ENCODE data around the gene GPX3.

Gene GPX3

GRCh38 chr5:151014680-151015343 lies 5.6 kb upstream of the GPX3 start:
- no peak for DNase-seq

GRCh38 chr5:151015974-151016587 lies 4.3 kb upstream of the GPX3 start:
- DNase-seq = no peak

- peak in 4 of 14 donors; percentile 5 to 40 (median 23) for DNase-seq
These were observed 3.7 kb upstream of the GPX3 start for GRCh38 chr5:151016700-151017099.

- DNase-seq = no peak
These were observed 2.5 kb upstream of the GPX3 start for GRCh38 chr5:151017897-151018296.

GRCh38 chr5:151018846-151019245 lies 1.5 kb upstream of the GPX3 start:
- no peak for DNase-seq

DNA sequence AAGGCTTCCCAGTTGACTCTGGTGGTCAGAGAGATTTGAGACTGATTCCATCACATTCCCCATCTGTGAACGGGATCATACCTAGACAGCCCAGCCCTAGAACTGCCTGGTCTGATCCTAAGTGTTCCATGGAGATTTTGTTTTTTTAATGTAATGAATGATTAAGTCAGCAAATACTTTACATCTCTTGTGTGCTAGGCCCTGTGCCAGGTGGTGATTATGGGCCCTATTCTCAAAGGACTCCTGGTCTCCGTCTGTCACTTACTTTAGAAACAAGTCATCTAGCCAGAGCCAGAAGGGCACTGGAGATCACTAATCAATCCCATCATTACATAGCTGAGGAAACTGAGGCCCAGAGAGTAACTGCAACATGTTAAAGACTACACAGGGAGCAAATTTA lies 1.1 kb upstream of the GPX3 start:
- DNase-seq = no peak

- DNase-seq = no peak
These were observed 1.4 kb downstream of the GPX3 start for GRCh38 chr5:151021746-151022145.

DNA sequence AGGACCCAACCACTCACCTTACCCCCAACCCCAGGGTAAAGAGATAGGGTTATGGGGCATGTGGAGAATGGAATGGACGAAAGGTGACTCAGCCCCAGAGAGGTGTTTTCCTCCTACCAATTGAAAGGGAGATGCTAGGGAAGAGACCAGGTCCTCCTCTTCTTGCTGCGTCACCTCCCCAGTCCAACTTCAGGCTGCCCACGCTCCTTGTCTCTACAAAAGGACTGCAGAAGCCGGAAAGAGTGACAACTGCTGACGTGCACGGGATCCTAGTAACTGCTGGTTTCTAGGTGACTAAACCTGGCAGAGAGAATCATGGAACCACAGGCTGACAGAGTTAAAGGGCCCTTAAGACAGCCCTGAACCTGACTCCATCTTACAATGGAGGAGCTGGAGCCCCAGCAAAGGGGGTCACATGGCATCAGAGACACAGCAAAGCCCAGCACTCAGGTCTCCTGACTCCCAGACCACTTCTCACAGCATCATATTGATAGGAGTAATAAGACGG lies 2.2 kb downstream of the GPX3 start:
- no peak for DNase-seq

DNA sequence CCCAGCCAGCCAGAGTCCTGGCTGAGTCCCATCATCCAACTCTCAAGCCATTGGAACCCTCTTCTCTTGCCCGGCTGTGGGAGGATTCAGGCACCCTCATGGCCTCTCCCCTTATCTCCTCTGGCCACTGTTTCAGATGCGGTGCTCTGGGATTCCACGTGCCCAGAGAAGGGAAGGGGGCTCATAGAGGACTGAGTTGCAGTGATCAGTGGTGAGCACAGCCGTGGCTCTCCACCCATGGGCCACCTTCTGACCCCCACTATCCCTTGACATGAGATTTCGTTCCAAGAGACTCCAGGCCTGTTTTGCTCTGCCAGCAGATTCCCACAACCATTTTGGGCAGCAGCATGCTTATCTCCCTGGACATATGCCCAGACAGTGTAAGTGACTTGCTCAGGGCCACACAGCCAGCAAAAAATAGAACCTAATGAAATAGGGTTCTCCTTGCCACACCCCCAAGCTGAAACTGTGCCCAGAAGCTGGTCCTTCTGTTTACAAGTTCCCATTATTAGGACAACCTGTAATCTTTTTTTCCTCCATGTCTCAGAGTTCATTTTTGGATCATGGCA lies 2.7 kb downstream of the GPX3 start:
- no peak for DNase-seq

DNA sequence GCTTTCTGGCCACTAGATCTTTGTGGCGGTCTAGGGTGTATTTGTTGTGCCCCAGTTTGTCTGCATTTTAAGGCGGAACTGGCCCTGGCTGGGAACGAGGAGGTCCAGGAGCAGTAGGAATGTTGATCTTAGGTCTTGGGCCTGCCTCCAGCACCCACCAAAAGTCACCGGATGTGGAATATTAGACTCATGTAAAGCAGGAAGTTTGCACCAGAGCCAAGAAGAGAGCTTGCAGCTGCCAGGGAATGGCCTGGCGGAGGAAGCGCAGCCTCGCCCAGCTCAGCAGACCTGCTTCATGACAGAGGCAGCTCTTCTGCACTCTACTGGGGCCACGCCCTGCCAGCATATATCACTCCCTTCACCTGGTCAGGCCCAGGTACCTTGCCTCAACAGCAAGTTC lies 3.3 kb downstream of the GPX3 start:
- DNase-seq = no peak

DNA sequence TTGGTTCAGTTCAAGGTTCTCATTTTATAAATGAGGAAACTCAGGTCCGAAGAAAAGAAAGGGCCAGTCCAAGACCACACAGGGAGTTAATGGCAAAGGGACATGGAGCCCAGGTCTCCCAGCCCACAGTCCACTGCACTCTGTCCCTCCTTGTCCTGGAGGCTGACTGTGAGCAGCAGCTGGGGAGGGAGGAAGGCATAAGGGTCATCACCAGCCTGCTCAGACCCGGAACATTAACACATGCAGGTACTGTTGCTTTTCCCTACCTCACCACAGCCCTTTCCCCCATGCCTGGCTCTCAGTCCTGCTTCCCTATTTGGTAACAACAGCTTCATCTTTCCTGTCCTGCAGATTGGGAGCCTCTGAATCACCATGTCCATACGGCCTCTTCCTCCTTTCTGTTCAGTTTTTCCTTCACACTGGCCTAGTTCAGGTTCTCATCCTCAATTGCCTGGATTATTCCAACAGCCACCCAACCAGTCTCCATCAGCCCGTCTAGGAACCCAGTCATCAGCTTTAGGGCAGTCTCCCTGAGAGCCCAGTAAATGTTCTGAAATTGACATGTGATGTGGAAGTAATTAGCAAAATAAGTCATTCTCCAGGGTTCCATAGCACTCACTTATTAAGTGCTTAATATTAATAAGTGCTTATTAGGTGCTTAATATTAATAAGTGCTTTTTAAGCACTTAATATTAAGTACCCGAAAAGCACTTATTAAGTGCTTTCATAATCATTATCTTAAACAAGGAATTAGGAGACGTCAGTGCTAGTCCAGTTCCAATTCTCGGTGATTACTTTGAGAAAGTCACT lies 4.3 kb downstream of the GPX3 start:
- DNase-seq = no peak

DNA sequence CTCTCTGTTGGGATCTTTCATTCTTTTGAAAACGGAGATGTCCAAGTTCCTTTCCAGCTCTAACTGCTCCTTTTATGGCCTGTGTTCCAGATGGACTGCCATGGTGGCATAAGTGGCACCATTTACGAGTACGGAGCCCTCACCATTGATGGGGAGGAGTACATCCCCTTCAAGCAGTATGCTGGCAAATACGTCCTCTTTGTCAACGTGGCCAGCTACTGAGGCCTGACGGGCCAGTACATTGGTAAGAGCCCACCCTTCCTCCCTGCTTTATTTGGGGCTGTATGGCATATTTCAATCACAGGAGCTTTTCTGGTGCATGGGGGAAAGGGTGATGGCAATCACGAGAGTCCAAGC lies 4.8 kb downstream of the GPX3 start:
- no peak for DNase-seq

- DNase-seq = no peak
These were observed 5.7 kb downstream of the GPX3 start for GRCh38 chr5:151026088-151026487.

DNA sequence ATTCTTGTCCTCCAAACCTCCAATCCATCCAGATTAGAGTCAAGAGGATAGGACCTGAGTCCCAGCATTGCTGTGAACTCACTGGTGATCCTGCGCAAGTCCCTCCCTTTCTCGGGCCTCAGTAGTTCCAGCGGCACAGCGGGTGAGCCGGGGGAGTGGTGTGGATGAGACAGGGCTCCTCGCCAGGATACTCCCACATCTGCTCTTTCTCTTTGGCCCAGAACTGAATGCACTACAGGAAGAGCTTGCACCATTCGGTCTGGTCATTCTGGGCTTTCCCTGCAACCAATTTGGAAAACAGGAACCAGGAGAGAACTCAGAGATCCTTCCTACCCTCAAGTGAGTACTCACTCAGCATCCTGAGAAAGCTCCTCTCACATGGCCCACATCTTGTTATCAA lies 6.3 kb downstream of the GPX3 start:
- DNase-seq = no peak

DNA sequence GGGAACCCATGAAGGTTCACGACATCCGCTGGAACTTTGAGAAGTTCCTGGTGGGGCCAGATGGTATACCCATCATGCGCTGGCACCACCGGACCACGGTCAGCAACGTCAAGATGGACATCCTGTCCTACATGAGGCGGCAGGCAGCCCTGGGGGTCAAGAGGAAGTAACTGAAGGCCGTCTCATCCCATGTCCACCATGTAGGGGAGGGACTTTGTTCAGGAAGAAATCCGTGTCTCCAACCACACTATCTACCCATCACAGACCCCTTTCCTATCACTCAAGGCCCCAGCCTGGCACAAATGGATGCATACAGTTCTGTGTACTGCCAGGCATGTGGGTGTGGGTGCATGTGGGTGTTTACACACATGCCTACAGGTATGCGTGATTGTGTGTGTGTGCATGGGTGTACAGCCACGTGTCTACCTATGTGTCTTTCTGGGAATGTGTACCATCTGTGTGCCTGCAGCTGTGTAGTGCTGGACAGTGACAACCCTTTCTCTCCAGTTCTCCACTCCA lies 7.6 kb downstream of the GPX3 start:
- DNase-seq = no peak

GRCh38 chr5:151028717-151029116 lies 8.3 kb downstream of the GPX3 start:
- no peak for DNase-seq

DNA sequence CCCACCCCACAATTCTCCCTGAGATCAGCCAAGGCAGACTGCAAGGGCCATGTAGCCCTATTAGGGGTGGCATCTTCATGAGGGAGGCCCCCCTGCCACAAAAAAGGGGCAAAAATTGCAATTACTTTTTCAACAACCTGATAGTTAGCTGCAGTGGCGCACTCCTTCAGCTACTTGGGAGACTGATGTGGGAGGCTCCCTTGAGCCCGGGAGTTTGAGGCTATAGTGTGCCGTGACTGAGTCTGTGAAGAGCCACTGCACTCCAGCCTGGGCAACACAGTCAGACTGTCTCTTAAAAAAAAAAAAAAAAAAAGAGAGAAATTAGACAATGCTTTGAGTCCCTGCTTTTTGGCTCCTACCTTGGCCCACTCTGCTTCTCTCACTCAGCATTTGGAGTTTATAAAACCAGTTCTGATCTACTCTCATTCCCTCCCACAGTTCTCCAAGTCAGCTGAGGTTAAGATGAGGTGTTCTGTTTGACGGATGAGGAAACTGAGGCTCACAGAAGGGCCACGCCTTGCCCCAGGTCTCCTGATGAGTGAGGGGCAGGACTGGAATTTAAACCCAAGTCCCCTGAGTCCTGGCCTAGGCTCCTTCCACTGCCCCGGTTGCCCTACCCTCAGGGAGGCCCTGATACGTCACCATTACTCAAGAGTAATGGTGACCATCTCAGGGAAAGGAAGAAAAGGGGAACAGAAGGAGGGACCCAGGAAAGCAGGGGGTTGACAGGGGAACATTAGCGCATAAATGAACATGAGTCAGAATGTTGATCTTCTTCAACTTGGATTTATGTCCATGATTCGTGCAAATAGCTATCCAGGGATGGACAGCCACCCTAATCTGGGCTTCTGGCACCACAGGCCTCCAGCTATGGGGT lies 9.0 kb downstream of the GPX3 start:
- no peak for DNase-seq

GRCh38 chr5:151030056-151030336 lies 9.6 kb downstream of the GPX3 start:
- DNase-seq = no peak

- no peak for DNase-seq
These were observed 10.0 kb downstream of the GPX3 start for GRCh38 chr5:151030379-151030778.

GRCh38 chr5:151031554-151031953 lies 11.2 kb downstream of the GPX3 start:
- DNase-seq = no peak

- no peak for DNase-seq
These were observed 13.0 kb downstream of the GPX3 start for GRCh38 chr5:151033217-151033934.

Measured in C1 segment of cervical spinal cord (tissue), 14 donors.